IMR-90 (cell line): ENCODE measurements around the gene ALDH8A1.

Source experiments
- BHLHE40 ChIP-seq: fragments of 150-350 bp; IDR thresholded peaks from 2 replicates; pipeline ENCODE4 v1.6.1; 2016; ENCODE audit warnings: mild to moderate bottlenecking, low read depth, low read length
- CEBPB ChIP-seq: IDR thresholded peaks from 2 replicates; pipeline ENCODE4 v1.6.1; 2012; ENCODE audit warnings: low read depth, low read length, improper control_type of control experiment
- CTCF ChIP-seq: conservative IDR thresholded peaks from 2 replicates; pipeline ENCODE4 v1.5.1; 2012; ENCODE audit warnings: mild to moderate bottlenecking, low read depth, low read length, improper control_type of control experiment
- FOS ChIP-seq: fragments of 150-350 bp; IDR thresholded peaks from 2 replicates; pipeline ENCODE4 v1.6.1; 2016; ENCODE audit warnings: low read depth, low read length
- MAFK ChIP-seq: IDR thresholded peaks from 2 replicates; pipeline ENCODE4 v1.6.1; 2012; ENCODE audit warnings: low read depth, low read length, improper control_type of control experiment
- NFE2L2 ChIP-seq: fragments of 150-350 bp; IDR thresholded peaks from 2 replicates; pipeline ENCODE4 v1.6.1; 2016; ENCODE audit warnings: low read depth, mild to moderate bottlenecking, low read length
- POLR2A ChIP-seq: IDR thresholded peaks from 2 replicates; pipeline ENCODE4 v1.6.1; 2012; ENCODE audit warnings: mild to moderate bottlenecking, low read depth, low read length
- RCOR1 ChIP-seq: IDR thresholded peaks from 2 replicates; pipeline ENCODE4 v1.6.1; 2012; ENCODE audit warnings: mild to moderate bottlenecking, low read length, improper control_type of control experiment; ENCODE audit not compliant: insufficient replicate concordance
- SMC3 ChIP-seq: fragments of 150-350 bp; IDR thresholded peaks from 2 replicates; pipeline ENCODE4 v1.6.1; 2016; ENCODE audit warnings: low read depth, mild to moderate bottlenecking, antibody characterized with exemption, low read length, moderate library complexity
- USF2 ChIP-seq: fragments of 150-350 bp; IDR thresholded peaks from 2 replicates; pipeline ENCODE4 v1.6.1; 2017; ENCODE audit warnings: mild to moderate bottlenecking, antibody characterized with exemption, low read length, low read depth

DNA sequence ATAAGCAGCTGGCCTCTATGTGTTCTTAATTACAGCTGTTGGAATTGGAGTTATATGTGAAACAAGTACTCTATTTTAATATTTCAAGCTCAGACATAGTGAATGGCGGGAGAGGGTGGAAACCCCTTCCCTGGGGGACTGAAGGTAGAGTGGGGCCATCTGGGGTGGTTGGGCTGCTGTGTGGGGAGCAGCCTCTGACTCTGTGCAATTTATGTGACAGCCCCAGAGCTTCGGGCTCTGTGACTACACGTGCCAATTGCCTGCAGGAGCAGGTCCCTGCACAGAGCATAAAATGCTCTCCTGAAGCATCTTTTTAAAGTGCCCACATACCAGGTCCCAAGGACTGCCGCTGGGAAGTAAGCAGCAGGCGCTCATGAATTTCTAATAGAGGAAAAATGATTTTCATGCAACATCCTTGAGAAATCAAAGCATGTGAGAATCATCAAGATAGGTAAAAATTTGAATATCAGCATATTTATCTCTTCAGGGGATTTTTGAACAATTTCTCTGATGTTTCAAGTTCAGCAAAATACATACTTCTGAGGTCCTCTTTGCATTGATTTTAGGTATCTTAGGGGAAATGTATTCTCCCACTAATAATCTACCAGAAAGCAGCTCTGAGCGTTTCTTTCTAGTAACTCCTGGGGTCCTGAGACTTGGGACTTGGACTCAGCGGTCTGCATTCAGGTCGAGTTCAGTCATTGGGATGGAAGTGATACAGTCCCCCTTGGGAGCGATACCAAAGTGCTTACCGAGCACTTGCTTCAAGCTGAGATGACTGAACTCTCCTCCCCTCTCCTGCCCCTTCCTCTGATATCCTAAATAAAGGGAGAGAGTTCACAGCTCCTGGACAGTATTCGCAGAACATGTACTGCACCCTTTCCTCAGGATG is 40.0 kb downstream of the ALDH8A1 start:
- TF ChIP-seq CTCF (no peak), POLR2A (no peak), BHLHE40 (no peak), USF2 (no peak), CEBPB (no peak), RCOR1 (no peak), SMC3 (no peak), NFE2L2 (no peak), MAFK (no peak), FOS (no peak)
